ENCODE measurements around the gene NTN5. TPM values are rescaled to one million over a fixed set of nuclear protein-coding genes. Genes with fewer than 3 reads are reported as not detected.

NTN5 gene
- total and polyA plus RNA-seq, 9 of the 15 experiments (the other 6 are each of a cell fraction or from before 2014, with no cell fraction given), result not detected

GRCh38 chr19:48720613-48721296 lies 47.9 kb upstream of the NTN5 start (continued):
- TF ChIP-seq HNRNPLL (IDR thresholded peaks at IDR 0.05; ENCODE audit: low read depth, low read length, poor library complexity, severe bottlenecking), result peak; percentile 100
- TF ChIP-seq, protein P1, sequence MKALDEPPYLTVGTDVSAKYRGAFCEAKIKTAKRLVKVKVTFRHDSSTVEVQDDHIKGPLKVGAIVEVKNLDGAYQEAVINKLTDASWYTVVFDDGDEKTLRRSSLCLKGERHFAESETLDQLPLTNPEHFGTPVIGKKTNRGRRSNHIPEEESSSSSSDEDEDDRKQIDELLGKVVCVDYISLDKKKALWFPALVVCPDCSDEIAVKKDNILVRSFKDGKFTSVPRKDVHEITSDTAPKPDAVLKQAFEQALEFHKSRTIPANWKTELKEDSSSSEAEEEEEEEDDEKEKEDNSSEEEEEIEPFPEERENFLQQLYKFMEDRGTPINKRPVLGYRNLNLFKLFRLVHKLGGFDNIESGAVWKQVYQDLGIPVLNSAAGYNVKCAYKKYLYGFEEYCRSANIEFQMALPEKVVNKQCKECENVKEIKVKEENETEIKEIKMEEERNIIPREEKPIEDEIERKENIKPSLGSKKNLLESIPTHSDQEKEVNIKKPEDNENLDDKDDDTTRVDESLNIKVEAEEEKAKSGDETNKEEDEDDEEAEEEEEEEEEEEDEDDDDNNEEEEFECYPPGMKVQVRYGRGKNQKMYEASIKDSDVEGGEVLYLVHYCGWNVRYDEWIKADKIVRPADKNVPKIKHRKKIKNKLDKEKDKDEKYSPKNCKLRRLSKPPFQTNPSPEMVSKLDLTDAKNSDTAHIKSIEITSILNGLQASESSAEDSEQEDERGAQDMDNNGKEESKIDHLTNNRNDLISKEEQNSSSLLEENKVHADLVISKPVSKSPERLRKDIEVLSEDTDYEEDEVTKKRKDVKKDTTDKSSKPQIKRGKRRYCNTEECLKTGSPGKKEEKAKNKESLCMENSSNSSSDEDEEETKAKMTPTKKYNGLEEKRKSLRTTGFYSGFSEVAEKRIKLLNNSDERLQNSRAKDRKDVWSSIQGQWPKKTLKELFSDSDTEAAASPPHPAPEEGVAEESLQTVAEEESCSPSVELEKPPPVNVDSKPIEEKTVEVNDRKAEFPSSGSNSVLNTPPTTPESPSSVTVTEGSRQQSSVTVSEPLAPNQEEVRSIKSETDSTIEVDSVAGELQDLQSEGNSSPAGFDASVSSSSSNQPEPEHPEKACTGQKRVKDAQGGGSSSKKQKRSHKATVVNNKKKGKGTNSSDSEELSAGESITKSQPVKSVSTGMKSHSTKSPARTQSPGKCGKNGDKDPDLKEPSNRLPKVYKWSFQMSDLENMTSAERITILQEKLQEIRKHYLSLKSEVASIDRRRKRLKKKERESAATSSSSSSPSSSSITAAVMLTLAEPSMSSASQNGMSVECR (CRISPR knock-in tag; IDR thresholded peaks at IDR 0.05), result peak; percentile 59; the same call in 1 of the 2 replicates
- TF ChIP-seq ZNF511 (CRISPR knock-in tag; IDR thresholded peaks at IDR 0.05), result peak; percentile 17; the same call in 1 of the 2 replicates
- TF ChIP-seq ZNF436 (CRISPR knock-in tag; IDR thresholded peaks at IDR 0.05), result no peak
- TF ChIP-seq SIN3B (IDR thresholded peaks at IDR 0.05; ENCODE audit: low read depth), result no peak
- TF ChIP-seq TSHZ1 (CRISPR knock-in tag; IDR thresholded peaks at IDR 0.05), result no peak
- TF ChIP-seq NFIX (CRISPR knock-in tag; IDR thresholded peaks at IDR 0.05; ENCODE audit: low read depth), result no peak
- TF ChIP-seq BDP1 (IDR thresholded peaks at IDR 0.05; ENCODE audit: insufficient read depth, insufficient read length), result no peak
- TF ChIP-seq HEY1 (CRISPR knock-in tag; IDR thresholded peaks at IDR 0.05; ENCODE audit: borderline replicate concordance), result no peak
- TF ChIP-seq, protein P2, sequence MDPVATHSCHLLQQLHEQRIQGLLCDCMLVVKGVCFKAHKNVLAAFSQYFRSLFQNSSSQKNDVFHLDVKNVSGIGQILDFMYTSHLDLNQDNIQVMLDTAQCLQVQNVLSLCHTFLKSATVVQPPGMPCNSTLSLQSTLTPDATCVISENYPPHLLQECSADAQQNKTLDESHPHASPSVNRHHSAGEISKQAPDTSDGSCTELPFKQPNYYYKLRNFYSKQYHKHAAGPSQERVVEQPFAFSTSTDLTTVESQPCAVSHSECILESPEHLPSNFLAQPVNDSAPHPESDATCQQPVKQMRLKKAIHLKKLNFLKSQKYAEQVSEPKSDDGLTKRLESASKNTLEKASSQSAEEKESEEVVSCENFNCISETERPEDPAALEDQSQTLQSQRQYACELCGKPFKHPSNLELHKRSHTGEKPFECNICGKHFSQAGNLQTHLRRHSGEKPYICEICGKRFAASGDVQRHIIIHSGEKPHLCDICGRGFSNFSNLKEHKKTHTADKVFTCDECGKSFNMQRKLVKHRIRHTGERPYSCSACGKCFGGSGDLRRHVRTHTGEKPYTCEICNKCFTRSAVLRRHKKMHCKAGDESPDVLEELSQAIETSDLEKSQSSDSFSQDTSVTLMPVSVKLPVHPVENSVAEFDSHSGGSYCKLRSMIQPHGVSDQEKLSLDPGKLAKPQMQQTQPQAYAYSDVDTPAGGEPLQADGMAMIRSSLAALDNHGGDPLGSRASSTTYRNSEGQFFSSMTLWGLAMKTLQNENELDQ (CRISPR knock-in tag; IDR thresholded peaks at IDR 0.05; ENCODE audit: borderline replicate concordance), result no peak
- TF ChIP-seq HMG20B (CRISPR knock-in tag; IDR thresholded peaks at IDR 0.05), result no peak
- TF ChIP-seq MBD2 (IDR thresholded peaks at IDR 0.05; ENCODE audit: borderline replicate concordance, low read depth), result peak; percentile 95
